ENCODE data around the gene GGN.

DNA sequence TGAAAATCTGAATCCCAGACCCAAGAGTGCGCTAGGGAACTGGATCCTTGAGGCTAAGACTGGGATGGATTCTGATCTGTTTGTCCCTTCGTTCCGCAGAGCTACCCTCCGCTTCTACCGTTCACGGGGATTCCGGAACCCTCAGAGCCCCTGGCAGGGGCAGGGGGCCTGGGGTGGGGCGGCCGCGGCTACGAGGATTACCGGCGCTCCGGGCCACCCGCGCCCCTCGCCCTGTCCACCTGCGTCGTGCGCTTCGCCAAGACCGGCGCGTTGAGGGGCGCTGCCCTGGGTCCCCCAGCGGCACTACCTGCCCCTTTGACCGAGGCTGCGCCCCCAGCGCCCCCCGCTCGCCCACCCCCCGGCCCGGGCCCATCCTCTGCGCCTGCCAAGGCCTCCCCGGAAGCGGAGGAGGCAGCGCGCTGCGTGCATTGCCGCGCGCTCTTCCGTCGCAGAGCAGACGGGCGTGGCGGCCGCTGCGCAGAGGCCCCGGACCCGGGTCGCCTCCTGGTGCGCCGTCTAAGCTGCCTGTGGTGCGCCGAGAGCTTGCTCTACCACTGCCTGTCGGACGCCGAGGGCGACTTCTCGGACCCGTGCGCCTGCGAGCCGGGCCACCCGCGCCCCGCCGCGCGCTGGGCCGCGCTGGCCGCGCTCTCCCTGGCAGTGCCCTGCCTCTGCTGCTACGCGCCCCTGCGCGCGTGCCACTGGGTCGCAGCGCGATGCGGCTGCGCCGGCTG is 7.7 kb upstream of the GGN start:
- peak; percentile 3 for TF ChIP-seq EZH2 (IDR thresholded peaks at IDR 0.05; ENCODE audit: low read length)
- TF ChIP-seq, protein P1, sequence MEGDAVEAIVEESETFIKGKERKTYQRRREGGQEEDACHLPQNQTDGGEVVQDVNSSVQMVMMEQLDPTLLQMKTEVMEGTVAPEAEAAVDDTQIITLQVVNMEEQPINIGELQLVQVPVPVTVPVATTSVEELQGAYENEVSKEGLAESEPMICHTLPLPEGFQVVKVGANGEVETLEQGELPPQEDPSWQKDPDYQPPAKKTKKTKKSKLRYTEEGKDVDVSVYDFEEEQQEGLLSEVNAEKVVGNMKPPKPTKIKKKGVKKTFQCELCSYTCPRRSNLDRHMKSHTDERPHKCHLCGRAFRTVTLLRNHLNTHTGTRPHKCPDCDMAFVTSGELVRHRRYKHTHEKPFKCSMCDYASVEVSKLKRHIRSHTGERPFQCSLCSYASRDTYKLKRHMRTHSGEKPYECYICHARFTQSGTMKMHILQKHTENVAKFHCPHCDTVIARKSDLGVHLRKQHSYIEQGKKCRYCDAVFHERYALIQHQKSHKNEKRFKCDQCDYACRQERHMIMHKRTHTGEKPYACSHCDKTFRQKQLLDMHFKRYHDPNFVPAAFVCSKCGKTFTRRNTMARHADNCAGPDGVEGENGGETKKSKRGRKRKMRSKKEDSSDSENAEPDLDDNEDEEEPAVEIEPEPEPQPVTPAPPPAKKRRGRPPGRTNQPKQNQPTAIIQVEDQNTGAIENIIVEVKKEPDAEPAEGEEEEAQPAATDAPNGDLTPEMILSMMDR (optimal IDR thresholded peaks at IDR 0.05 in 1 of 3, IDR thresholded peaks at IDR 0.05 in 1 of 3, conservative IDR thresholded peaks at IDR 0.05 in 1 of 3; ENCODE audit: extremely low read depth in 1 of 3, insufficient read depth in 2 of 3, low read length in 3 of 3): no peak
